Liver (tissue), 9 donors: Measurements from ENCODE around the gene TRIM74. TPM values are rescaled to one million over a fixed set of nuclear protein-coding genes. Genes with fewer than 3 reads are reported as not detected.
"Not testable (repeated sequence)": the region's sequence is repeated elsewhere in the genome, so short reads cannot be mapped to it uniquely, and the experiment has no call there.

Experiments used
- DNase-seq: peaks from one replicate; pipeline ENCODE4 v3.0.0-alpha.2; 2017; ENCODE audit warnings: low spot score
- H3K27ac ChIP-seq, 2 donors: one replicate each; pipeline ENCODE4 v1.7.0; 2013; ENCODE audit warnings: inconsistent platforms in 2 of 2, low read length in 2 of 2, control low read depth in 1 of 2, low read depth in 1 of 2, mild to moderate bottlenecking in 1 of 2
- H3K27me3 ChIP-seq, 4 donors: one replicate each; pipeline versions ENCODE4 v1.6.1 to v1.7.0; 2013; ENCODE audit warnings: low read length in 3 of 4, inconsistent platforms in 1 of 4, mild to moderate bottlenecking in 1 of 4, moderate library complexity in 1 of 4; ENCODE audit not compliant: control insufficient read depth in 4 of 4, insufficient read depth in 4 of 4
- H3K36me3 ChIP-seq, 4 donors: one replicate each; pipeline versions ENCODE4 v1.6.1 to v1.7.0; 2013; ENCODE audit warnings: low read length in 3 of 4, mild to moderate bottlenecking in 3 of 4, low read depth in 1 of 4, moderate library complexity in 1 of 4; ENCODE audit not compliant: control insufficient read depth in 4 of 4, insufficient read depth in 3 of 4
- H3K4me1 ChIP-seq, 4 donors: one replicate each; pipeline versions ENCODE4 v1.6.1 to v1.7.0; 2013; ENCODE audit warnings: low read length in 3 of 4, mild to moderate bottlenecking in 3 of 4, moderate library complexity in 1 of 4; ENCODE audit not compliant: control insufficient read depth in 4 of 4, insufficient read depth in 4 of 4
- H3K4me3 ChIP-seq, 3 donors: one replicate each; pipeline versions ENCODE4 v1.6.1 to v1.7.0; 2013; ENCODE audit warnings: low read length in 3 of 3, control low read depth in 1 of 3, low read depth in 1 of 3, mild to moderate bottlenecking in 1 of 3
- H3K9ac ChIP-seq, 2 donors: one replicate each; pipeline ENCODE4 v1.7.0; 2013; ENCODE audit warnings: low read length in 2 of 2, mild to moderate bottlenecking in 2 of 2, moderate library complexity in 2 of 2, control low read depth in 1 of 2, low read depth in 1 of 2
- H3K9me3 ChIP-seq, 4 donors: one replicate each; pipeline versions ENCODE4 v1.6.1 to v1.7.0; 2013; ENCODE audit warnings: low read length in 3 of 4; ENCODE audit not compliant: control insufficient read depth in 4 of 4
- WGBS: extraction: QIAGEN DNeasy Blood & Tissue Kit; methylation state at CpG from one replicate; pipeline ENCODE4 v1.1.7; 2013; 5-methylcytosine and 5-hydroxymethylcytosine counted together
- polyA plus RNA-seq, 2 donors: library from polyadenylated mRNA; stranded (reverse) in 1 of 2; unstranded in 1 of 2; fragments of 200-250 nt in 1 of 2; fragments of >200 nt in 1 of 2; fragmentation: Nextera tagmentation in 1 of 2; extraction: Ambion mirVana in 1 of 2; gene quantifications; one replicate each; pipeline versions ENCODE4 v1.2.1 to v1.2.3, GENCODE V29; 2013 to 2015
- total RNA-seq, 2 donors: library from RNA; depleted of rRNA; stranded (reverse); fragments of >200 nt; gene quantifications; one replicate each; pipeline ENCODE4 v1.2.3, GENCODE V29; 2014
- donor health status: healthy.
- donor health status: healthy.
- donor health status: healthy.
- donor health status: healthy.
- donor health status: healthy.

The TRIM74 gene
- total and polyA plus RNA-seq, 4 donors, result 0.14 to 0.50 TPM; not detected in 2

DNA sequence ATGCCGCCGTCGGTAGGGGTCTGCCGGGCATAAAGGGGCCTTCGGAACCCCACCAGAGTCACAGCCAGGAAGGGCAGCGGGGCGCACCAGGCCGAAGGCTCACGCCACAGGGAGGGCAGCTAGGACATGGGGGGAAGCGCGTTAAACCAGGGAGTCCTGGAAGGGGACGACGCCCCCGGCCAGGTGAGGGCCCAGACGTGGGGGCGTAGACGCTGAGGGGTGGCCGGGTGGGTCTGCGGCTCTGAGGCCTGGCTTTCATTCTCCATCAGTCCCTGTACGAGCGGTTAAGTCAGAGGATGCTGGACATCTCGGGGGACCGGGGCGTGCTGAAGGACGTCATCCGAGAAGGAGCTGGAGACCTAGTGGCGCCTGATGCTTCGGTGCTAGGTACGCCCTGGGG is 422 bp upstream of the TRIM74 start:
- not testable (repeated sequence) for H3K36me3 ChIP-seq, H3K9me3 ChIP-seq, H3K4me1 ChIP-seq, H3K4me3 ChIP-seq, H3K27ac ChIP-seq, DNase-seq, H3K9ac ChIP-seq, H3K27me3 ChIP-seq
- 33% methylated on average over 17 of the region's 29 CpGs for WGBS

GRCh38 chr7:72966892-72967291 is 2.4 kb downstream of the TRIM74 start:
- not testable (repeated sequence) for H3K4me3 ChIP-seq, H3K9me3 ChIP-seq, H3K9ac ChIP-seq, DNase-seq, H3K36me3 ChIP-seq, H3K27me3 ChIP-seq, H3K27ac ChIP-seq, H3K4me1 ChIP-seq
- 85% methylated on average over 2 of the region's 3 CpGs for WGBS

GRCh38 chr7:72965186-72965975 is 3.9 kb downstream of the TRIM74 start:
- not testable (repeated sequence) for H3K9ac ChIP-seq, H3K4me1 ChIP-seq, H3K27ac ChIP-seq, H3K9me3 ChIP-seq, H3K4me3 ChIP-seq, H3K36me3 ChIP-seq, DNase-seq, H3K27me3 ChIP-seq
- no CpG with 5 or more reads among the region's 31 CpGs for WGBS

DNA sequence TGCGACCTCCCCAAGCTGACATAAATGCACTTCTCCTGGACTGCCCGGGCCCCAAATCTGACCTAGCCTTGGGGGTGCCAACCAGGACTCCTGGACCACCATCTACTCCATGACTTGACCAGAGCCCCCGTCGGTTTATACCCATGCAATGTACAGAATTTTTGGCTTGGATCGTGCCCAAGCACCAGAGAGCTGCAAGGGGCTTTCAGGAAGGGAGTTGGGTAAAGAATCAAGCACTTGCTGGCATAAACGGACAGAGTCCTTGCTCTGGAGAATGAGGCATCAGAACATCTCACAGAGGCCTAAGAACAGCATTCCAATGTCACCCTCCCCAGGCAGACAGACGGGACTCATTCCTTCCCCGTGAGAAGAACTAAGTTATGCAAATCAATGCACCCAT is 6.2 kb downstream of the TRIM74 start:
- H3K27me3 ChIP-seq, H3K9me3 ChIP-seq, H3K9ac ChIP-seq, H3K27ac ChIP-seq, H3K4me3 ChIP-seq, DNase-seq, H3K4me1 ChIP-seq, H3K36me3 ChIP-seq: not testable (repeated sequence)
- 92% methylated on average over 4 of the region's 8 CpGs for WGBS

DNA sequence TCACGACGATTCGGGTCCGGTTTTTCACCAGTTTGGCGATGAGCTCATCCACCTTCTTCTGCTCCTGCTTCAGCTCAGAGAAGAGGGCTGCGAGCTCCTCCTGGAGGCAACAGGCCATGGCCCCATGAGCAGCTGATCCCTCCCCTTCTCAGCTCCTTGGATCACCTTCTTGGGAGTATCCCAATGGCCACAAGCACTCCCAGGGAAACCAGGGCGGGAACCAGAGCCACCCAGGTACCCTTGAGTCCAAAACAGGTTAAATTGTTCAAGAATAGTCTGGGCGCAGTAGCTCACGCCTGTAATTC is 8.0 kb downstream of the TRIM74 start:
- H3K27me3 ChIP-seq, H3K27ac ChIP-seq, H3K36me3 ChIP-seq, H3K4me1 ChIP-seq, H3K9me3 ChIP-seq, H3K9ac ChIP-seq, DNase-seq, H3K4me3 ChIP-seq: not testable (repeated sequence)
- WGBS, result no CpG with 5 or more reads among the region's 9 CpGs

GRCh38 chr7:72960626-72961345 is 8.5 kb downstream of the TRIM74 start:
- H3K9me3 ChIP-seq, H3K36me3 ChIP-seq, DNase-seq, H3K4me3 ChIP-seq, H3K27ac ChIP-seq, H3K4me1 ChIP-seq, H3K27me3 ChIP-seq, H3K9ac ChIP-seq: not testable (repeated sequence)
- no CpG with 5 or more reads among the region's 20 CpGs for WGBS

DNA sequence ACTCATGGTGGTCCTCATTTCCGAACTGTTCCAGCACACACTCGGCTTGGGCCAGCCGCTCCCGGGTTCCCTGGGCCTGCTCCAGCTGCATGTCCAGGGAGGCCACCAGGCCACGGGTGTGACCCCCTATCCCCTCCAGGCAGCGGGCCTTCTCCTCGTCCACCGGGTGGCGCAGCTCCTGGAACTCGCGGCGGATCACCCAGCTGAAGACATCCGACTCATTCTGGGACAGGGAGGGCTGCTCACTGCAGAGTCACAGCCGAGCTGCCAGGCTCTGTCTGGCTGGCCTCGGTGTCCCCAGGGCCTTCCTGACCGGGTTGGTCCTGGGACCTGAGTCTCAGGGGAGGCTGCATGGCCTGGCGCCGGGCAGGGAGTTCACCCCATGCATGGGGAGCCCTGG is 9.2 kb downstream of the TRIM74 start:
- not testable (repeated sequence) for H3K4me3 ChIP-seq
- WGBS, result 92% methylated on average over 4 of the region's 18 CpGs

More for the DNA sequence above, 9.2 kb downstream of the TRIM74 start:
- not testable (repeated sequence) for H3K27ac ChIP-seq, H3K27me3 ChIP-seq, H3K9me3 ChIP-seq, H3K4me1 ChIP-seq, H3K36me3 ChIP-seq, H3K9ac ChIP-seq, DNase-seq
